Activated CD8-positive, alpha-beta memory T cell treated with anti-CD3 and anti-CD28 coated beads for 24 hours (primary cell): ENCODE measurements around the gene PAX5.

ENCODE experiments used
- DNase-seq: peaks from one replicate; pipeline ENCODE4 v3.0.0-alpha.2; 2020

Gene PAX5

DNA sequence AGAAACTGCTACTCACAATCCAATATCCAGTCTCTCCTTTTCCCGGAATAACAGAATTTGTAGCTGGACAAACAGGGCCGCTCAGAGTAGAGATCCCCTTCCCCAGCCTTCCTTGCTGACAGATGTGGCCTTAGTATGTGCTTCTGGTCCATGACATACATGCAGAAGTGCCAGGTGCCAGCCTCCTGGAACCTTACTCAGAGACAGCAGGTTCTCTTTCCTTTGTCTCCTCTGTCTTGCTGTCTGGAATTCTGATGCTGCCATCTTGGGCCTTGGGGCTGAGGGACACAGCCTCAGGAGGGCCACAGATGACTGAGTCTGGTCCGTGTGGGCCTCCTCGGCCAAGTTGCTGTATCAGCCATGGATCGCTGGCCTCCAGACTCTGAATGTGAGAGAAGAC is 210.1 kb downstream of the PAX5 start:
- DNase-seq: no peak

DNA sequence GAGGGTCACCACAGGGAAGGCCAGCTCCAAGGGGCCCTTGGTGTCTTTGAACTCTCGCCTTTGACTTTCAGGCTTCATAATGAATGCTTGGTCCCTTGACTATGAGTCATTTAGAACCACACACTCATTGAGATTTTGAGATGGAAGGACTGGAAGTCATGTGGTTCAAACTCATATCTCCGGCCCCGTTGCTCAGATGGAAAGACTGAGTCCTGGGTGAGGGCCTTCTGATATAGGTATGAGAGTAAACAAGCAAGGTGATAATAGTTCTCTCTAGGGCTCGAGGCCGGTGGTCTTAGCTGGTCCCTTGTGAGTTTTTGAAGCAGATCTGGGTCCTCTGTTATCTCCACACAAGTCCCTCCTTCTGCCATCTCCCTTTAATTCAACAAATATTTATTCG is 210.6 kb downstream of the PAX5 start:
- no peak for DNase-seq

DNA sequence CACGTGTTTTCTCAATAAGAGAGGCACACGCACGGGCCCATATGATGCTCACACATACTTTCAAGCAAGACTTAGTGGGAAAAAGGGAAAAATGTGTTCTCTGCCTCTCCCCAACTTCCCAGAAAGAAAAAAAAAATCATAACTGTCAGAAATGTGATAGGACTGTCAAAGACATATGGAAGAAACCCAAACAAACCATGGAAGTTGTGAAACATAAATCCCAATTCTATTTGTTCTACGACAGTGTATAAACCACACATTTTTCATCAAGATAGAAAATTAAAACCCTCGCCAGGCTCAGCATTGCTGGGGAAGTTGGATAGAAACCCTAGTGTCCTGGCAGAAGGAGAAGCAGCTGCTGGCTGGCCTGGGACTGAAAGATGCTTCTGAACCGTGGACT is 211.9 kb downstream of the PAX5 start:
- DNase-seq: no peak

DNA sequence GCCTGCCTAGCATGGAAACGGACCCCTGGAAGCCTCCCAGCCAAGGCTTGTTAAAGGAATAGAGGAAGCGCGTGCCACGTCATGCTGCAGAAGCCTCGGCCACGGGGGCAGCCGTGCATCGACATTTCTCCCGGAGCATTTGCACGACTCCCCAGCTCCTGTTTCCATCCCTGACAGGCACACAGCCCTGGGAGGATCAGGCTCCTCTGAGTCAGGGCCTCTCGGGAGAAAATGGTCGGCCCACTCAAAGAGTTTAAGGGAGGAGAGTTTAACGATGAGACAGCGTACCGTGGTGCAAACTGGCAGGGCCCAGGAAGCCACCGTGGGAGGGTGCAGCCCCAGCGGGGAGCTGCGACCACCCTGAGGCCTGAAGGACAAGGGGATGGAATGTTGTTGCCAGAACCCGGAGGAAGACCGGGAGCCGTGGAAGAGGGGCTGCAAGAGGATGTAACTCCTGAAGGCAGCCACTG is 213.6 kb downstream of the PAX5 start:
- DNase-seq: no peak

DNA sequence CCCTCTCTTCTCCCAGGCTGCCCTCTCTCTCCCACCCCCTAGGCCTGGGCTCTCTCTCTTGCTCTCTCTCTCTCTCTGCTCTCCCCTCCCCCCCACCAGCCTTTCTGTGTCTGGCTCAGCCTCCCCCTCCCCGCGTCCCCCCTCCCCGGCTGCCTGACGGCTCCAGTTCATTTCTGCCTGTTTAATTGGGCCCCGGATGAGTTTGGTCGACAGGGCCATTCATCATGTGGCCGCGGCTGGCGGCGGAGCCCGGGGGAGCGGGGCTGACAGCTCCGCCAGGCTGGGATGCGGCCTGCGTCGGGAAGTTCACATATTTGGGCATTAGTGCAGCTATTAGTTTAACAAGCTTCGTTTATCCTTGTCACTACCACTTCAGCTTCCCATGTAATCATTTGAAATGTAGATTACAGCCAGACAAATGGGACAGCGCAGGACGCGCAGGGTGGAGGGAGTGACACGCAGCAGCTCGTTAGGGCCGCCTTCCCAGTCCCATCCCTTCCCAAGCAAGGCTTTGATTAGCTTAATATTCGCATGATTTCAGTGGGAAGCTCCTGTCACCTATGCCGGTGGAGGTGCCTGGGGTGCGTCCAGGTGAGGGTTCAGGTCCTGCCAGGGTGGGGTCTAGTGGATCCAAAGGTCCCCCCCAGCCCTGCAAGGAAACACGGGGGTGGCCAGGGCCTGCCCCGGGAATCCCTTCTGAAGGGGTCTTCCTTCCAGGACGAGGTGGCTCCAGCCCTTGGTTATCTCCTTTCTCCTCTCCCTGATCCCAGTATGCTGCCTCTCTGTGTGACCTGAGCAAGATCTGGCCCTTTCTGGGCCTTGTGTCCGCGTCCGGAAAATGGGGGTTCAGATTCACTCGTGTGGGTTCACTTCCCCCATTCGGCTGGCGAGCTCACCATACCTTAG is 214.8 kb downstream of the PAX5 start:
- no peak for DNase-seq

DNA sequence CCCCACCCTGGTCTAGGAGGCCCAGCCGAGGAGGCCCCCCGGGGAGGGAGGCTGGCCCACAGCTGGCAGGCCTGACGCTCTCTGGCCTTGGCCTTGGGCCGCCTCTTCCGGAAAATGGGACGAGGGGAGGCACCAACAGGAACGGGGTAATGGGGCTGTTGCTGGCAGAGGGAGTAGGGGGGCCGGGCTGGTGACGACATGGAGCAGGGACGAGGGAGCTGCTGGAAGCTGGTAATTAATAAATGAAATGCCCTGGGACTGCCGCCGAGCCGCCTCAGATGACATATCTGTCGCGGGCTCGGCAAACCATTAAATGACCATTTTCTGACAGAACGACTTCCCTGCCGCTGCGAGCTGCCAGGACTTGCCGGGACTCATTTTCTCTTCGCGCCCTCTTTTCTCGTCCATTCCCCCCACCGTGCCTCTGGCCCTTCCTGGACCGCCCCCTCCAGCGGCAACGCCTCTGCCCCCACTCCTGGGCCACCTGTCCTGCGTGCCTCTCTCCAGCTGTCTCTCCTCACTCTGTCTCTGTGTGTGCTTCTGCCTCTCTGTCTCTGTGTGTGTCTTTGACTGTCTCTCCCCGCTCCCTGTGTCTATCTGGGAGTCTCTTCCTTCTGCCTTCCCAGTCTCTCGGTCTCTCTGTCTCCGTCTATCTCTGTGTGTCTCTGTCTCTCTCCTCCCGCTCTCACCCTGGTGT is 215.7 kb downstream of the PAX5 start:
- DNase-seq: no peak

DNA sequence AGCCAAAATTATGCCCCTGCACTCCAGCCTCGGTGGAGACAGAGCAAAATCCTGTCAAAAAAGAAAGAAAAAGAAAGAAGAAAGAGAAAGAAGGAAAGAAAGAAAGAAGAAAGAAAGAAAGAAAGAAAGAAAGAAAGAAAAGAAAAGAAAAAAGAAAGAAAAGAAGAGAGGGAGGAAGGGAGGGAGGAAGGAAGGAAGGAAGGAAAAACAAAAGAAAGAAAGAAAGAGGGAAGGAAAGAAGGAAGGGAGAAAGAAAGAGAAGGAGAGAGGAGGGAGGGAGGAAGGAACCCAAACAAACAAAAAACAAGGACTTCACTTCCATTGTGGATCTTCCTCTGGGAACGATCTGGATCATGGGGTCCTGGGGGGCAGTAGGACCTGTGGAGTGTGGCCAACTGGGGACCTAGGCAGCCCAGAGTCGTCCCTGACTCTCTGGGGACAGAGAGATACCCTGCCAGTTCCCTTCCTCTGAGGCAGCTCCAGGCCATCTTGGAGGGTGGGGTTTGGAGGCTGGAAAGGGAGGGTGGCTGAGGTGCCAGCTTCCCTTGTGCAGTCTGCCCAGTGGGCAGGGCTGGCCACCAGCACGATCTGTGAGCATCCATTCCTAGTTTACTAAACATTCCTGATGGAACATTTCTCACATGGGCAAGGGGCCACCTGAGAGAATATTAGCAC is 216.8 kb downstream of the PAX5 start:
- no peak for DNase-seq

DNA sequence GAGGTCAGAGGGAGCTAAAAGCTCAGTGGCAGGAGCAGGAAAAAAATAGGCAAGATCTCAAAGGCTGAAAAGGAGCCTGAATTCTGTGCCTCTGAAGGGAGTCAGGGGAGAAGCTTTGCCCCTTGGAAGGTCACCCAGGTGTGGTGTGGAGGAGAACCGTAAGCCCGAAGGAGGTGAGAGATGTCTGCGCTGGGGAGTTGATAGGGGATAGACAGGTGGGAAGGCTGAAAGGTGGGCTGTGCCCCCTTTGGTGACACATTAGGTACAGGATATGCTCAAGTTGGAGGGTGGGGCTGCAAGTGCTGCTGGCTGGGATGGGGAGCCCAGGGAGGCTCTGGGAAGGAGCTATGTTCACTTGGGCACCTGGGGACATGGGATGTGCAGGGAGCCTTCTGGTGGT is 217.7 kb downstream of the PAX5 start:
- no peak for DNase-seq

DNA sequence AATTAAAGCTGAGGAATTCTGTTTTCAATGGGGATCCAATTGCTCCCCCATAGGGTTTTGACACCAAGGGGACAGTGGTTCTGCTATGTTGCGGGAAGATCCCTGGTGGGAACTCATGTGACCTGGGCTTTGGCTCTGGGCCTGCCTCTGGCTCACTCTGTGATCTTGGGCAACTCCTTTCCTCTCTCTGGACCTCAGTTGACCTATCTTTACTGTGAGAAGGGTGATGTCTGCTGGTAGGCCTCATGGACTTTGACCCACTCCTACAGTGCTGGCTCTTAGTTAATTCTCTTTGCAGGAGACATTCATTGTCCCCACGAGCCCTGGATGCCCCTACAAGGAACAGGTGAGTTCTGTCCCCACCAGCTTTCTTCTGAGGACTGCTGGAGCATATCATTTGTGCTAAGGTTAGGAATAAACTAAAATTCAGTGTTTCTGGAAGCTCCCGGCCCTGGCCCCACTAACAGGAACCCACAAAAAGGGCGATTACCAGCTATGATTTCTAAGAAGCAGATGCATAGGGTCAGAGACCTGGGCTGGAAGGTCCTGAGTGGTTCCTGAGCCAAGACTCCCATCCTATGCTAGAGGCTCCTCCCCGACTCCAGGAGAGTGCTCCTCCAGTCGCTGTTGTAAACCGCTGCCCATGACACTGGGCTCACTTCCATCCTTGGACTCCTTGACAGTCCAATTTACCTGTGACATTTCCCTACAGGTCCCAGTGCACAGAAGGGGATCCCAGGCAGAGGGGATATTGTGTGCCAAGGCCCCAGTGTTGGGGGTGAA is 218.3 kb downstream of the PAX5 start:
- DNase-seq: no peak

DNA sequence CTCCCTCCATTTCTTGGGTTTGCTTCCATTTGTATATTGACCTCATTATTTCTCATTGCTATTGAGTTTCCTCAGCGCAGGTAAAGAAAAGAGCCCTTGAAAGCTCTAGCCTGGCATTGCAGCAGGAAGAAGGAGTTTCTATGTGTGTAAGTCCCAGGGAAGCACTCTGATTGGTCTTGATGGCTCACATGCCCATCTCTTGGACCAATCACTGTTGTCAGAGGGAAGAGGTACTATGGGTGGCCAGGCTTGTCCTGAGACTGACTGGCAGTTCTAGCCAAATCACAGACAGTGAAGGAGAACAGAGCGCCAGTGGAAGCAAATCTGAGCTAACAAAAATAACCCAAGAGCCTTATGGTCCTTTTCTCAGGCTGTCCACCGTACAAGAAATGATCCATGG is 219.0 kb downstream of the PAX5 start:
- DNase-seq: no peak

DNA sequence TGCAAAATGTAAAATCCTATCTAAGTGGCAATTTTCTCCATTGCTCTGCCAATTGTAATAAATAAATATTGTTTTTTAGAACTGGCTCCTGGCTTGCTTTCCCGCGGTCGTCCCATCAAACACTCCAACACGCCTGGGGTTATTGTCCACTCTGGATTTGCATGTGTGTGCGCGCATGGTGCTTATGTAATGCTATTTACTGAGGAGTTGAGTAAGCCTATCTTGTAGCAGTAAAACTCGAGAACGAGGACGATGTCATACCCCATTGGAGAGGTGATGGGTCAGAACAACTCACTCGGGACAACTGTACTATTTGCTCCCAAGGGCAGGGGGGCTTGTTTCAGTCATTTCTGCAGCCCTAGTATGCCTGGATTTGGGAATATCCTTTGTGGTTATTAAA is 220.9 kb downstream of the PAX5 start:
- no peak for DNase-seq

DNA sequence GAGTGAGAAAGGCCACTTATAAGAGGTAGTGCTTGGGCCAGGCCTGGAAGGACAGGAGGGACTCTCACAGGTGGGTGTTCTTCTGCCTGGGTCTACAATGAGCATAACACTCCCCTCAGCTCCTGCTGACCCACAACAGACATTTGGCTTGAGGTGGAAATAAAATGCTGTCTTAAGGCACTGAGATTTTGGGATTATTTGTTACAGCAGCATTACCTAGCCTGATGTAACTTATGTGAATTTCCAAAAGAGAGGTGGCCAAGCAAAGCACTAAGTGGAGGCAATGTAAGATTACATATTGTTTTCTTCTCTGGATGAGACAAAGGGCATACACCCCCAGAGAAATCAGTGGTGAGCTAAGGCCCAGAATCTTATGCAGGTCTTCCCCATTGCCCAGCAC is 221.5 kb downstream of the PAX5 start:
- DNase-seq: no peak

DNA sequence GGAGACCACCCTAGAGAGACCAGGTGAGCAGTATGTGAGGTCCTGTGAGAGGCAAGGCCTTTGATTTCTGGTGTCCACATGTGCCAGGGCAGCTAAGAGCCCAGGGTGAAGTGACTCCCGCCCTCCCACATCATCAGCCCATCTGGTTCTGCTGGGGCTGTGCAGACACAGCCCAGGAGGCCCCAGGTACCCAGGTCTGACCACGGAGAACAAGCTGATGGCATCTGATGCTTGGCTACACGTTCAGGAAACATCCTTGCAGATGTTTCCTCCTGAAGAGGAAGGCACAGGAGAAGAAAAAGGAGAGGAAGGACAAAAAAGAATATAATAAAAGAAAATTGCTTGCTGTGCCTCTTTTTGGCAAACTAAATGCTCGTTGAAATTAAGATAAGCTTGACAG is 225.8 kb downstream of the PAX5 start:
- no peak for DNase-seq

DNA sequence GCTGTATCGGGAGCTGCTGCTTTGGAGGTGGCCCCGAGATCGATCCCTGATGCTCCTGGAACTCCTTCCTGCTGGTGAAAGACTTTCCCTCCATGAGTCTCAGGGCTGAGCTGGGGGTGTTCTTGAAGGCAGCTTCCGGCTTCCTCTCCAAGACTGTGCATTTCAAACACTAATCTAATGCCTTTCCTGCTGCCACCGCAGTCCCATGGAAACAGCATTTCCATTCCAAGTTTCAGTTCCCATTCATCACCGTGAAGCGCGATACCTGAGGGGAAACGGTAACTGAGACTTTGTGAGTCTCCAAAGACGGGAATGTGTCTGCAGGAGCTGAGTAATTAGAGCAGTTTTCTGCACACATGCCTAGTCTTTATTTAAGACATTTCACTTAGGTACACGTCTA is 230.1 kb downstream of the PAX5 start:
- DNase-seq: no peak

DNA sequence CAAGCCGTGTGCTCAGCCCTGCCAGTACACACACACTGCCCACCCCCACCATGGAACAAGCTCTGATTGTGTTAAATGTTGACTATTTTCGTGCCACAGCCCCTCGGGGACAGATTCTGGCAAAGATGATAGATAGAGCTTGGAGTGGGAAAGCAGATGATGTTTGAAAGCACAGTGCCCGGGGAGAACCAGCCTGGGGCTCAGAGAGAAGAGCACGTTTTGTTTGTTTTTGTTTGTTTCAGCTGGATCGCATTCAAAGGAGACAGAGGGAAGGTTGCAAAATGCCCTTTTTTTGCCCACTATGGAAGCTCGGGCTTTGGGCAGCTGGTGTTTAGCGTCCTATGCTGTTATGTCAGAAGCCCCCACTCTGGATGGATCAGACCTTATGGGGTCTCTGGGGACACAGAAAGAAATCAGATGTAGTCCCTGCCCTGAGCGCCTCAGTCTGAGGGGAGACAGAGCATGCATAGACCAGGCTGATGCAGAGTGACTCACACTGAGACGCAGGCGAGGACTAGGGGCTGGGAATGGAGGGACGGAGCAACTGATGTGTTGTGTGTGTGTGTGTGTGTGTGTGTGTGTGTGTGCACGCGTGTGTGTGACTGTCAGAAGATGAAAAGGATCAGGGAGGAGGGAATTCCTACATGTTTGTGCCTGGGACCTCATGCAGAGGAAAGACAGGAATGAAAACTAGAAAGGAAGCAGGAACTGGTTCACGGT is 231.7 kb downstream of the PAX5 start:
- no peak for DNase-seq

DNA sequence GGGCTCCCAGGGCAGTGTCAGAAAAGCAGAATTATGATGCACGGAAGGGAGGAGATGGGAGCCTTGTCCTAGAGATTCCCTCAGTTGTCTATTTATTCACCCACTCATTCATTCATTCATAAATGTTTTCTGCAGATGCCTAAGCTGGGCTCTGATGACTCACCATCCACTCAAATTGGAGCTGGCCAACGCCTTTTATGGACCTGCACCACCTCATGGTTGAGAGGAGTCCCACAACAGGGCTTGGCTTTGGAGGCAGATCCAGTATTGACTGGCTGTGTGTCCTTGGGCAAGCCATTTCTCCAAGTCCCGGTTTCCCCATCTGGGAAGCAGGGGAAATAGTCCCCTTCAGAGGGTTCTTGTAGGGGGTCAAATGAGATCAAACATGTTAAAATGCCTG is 233.6 kb downstream of the PAX5 start:
- no peak for DNase-seq

DNA sequence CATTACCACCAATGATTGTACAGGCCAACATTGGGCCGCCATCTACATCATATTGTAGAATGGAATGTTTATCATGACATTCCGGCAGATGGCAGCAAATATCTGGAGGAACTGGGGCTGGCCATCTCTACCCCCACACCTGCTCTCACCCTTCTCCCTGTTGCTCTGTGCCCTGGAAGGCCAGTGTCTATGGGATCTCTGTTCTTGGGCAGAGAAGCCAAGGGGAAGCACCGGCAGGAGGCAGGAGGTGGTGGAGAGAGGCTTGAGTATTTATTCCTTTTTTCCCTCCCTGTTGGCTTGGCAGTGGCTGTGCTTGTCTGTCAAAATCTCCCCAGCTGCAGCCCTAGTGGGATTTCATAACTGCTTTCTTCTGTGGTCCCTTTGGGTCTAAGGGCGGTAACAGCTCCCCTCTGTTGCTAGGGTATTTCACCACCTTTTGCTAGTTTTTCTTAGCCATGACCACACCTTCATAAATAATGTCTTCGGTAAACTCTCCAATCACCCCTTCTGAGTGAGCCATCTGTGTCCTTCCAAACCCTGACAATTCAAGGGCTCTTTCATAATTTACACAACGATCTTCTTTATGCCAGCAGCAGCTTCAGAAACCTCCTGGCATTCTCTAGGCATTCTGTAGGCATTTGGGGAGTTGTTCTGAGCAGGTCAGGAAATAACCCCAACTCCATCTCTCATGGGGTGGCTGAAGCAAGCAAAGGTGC is 235.6 kb downstream of the PAX5 start:
- DNase-seq: no peak

DNA sequence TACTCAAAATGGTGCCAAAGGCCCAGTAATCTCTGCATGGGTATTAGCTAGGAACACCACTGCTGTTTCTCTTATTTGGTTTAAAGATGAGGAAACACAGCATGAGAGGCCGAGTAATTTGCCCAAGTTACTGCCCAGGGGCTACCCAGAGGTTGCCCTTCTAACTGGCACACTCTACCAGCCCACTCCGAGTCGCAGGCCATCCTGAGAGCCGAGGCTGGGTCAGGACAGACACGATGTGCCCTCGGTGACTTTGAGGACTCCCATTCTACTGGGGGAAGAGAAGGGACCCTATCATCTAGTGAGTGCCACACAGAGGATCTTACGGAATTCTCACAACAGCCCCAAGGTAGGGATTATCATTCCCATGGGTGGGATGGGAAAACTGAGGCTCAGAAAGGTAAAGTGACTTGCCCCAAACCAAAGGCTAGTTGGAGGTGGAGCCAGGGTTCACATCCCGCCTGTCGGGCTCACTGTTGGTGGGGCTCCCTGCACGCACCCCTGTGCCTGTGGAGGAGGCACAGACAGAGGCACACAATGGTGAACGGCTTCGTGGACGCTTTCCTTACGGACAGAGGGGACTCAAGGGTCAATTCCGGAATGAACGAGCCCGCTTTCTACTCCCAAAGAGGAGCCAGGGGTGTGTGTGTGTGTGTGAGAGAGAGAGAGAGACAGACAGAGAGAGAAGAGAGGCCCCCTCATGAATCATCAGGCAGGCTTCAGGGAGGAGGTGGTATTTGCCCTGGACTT is 236.4 kb downstream of the PAX5 start:
- DNase-seq: no peak

DNA sequence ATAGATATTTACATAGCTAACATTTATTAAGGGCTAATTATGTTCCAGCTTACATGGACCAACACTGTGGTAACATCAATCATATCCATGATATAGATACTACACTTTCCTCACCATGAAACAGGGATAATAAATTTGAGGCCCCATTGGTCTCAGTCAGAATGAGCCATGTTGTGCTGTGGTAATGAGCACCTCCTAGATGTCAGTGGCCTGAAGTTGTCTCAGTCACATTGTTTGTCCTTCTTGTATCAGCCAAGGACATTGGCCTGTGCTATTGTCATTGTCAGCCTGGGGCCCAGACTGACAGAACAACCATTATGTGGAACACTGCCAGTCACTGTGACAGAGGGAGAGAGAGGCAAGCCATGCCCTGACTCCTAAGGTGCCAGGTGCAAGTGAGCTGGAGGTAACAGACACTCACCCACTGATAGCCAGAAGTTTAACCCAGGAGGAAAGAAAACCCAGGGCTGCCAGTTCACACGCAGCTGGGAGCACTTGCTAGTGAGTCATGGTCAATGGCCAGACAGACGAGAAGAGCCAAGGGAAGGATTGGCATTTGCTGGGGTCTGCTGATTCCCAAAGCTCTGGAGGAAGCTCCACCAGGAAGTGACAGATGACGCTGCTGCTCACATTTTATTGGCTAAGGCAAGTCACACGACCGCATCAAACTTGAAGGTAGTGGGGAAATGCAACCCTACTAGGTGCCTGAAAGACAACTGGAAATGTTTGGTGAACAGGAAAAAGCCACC is 237.2 kb downstream of the PAX5 start:
- no peak for DNase-seq

DNA sequence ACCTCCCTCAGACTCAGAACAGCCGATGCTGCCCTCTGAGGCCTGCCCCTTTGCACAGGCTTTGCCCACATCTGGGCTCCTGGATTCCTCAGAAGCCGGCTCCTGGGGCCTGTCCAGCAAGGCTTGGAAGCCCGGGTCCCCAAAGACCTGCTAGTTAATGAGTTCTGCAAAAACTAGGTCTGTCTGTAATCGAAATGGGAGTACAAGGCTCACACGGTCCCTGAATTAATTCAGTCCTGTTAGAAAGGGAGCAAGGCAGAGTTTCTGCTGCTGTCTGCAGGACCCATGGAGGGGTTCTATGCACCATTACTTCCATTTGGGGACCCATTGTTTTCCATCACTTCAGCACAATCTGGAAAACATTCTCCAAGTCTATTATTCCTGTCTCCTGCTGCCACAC is 239.6 kb downstream of the PAX5 start:
- DNase-seq: no peak
